SH-SY5Y (cell line): ENCODE results near the gene RAC3.

Source experiments
- GATA2 ChIP-seq: IDR thresholded peaks from 2 replicates; pipeline ENCODE4 v1.6.1; 2011; ENCODE audit warnings: mild to moderate bottlenecking, low read depth, low read length
- GATA3 ChIP-seq: IDR thresholded peaks from 2 replicates; pipeline ENCODE4 v1.6.1; 2011; ENCODE audit warnings: low read depth, mild to moderate bottlenecking, low read length, moderate library complexity

DNA sequence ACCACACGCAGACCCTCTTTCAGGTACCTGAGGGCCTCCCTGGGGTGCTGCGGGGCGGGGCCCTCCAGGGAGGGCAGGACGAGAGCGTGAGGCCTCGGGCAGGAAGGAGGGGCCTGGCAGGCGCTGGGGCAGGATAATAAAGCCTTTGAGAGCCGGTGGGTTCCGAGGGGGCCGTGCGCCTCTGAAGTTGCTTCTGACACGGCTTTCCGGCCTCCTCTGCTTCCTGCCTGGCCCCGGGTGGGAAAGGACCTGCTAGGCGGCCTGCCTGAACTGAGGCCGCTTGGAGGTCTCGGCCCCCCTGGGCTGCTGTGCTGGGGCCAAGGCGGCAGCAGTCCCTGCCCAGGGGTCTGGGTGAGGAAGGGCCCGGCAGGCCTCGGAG, 19.2 kb upstream of the RAC3 start:
- no peak for TF ChIP-seq GATA2
- no peak for TF ChIP-seq GATA3
